HG03575 (cell line): ENCODE measurements around the gene RBMS3.

Source experiments
- ATAC-seq: cut with Tn5 transposase; IDR thresholded peaks from one replicate; pipeline ENCODE4 v1.9.1; 2021; ENCODE audit not compliant: unreplicated experiment, insufficient number of reproducible peaks, low FRiP score; ENCODE audit errors: extremely low read depth

Gene RBMS3

DNA sequence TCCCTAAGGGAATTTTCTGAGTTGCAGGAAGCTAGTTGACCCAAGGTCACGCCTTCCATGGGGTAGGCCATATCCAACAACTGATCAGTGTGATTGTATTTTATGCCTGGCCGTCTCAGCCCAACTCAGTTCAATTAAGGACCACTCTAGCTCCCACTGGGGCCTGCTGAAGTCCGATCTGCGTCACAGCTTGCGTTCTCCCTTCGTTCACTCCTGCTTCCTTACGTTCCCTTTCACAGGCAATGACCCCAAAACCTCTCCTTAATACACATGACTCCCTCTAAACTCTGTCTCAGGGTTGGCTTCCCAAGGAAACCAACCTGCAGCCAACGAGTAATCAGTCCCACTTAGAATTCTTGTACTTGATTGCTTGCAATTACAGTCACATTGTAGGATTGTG, 428.0 kb downstream of the RBMS3 start:
- no peak for ATAC-seq

GRCh38 chr3:29711255-29711771, 430.4 kb downstream of the RBMS3 start:
- ATAC-seq = no peak

- no peak for ATAC-seq
Measured at GRCh38 chr3:29716213-29716612, 435.3 kb downstream of the RBMS3 start.

DNA sequence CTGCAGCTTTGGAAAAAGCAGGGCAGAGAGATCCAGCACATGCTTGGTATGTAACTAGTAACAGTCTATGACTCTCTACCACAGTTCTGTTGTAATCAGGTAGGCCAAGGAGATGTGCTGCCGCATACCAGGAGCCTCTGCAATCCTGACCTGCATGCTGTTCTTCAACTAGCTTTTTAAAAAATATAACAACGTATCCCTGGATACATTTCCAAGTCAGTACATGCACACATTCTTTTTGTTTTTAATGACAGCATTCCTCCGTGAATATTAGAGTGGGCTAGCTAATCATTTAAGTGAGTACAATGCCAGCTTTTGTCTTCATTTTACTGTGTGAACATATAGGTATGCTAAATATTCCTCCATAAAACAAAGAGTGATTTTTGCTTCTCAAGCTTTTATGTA, 437.8 kb downstream of the RBMS3 start:
- no peak for ATAC-seq

GRCh38 chr3:29720665-29721064, 439.8 kb downstream of the RBMS3 start:
- ATAC-seq = no peak

DNA sequence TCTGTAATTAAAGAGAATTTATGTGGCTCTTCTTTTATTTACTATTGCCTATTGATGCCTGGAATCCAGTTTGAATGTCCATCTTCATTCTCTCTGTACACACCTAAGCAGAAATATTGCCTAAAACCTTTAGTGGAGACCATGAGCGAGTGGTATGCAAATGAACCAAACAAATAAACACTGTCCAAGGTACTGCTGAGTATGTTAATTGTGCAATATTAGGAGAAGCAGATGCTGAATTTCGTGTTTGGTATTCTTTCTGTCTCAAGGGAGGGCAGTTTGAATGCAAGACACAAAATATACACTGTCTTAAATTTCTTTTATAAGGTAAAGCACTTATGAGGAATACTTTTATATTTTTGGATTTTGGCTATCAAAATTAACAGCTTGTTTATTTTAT, 440.9 kb downstream of the RBMS3 start:
- no peak for ATAC-seq

DNA sequence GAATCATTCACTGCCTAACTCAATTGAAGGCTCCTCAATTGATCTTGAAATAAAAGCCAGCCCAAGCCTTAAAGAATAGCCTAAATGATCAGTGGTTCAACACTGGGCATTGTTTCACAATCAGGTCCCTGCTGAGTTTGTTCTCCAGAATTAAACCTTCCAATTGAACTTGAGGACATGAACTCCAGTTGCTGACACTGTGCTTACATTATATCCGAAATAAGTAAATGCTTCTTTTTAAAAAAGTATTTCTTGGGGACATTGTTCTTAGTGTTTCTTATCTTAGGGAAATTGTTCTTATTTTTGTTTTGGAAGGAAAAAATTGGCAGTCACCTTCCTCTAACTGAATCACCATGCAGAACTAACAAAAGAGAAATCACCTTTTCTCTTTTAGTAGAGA, 450.2 kb downstream of the RBMS3 start:
- ATAC-seq = no peak

DNA sequence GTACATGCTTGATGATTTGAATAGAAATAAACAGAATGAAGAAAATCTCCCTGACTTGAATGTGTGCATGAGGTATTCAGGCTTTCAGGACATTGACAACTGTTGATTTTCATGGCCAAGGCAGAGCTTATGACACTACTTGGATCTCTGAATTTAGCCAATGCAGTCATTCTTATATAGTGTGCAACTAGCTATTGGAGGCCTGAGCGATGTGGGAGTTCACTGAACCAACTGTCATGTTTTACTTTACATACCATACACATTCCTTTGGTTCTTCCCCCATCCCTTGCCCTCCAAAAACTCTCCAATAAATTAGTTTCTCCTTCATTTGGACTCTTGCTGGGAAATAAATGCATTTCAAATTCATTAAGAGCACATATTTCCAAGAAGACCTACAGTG, 460.4 kb downstream of the RBMS3 start:
- ATAC-seq = no peak

GRCh38 chr3:29745232-29745870, 464.5 kb downstream of the RBMS3 start:
- ATAC-seq = no peak

DNA sequence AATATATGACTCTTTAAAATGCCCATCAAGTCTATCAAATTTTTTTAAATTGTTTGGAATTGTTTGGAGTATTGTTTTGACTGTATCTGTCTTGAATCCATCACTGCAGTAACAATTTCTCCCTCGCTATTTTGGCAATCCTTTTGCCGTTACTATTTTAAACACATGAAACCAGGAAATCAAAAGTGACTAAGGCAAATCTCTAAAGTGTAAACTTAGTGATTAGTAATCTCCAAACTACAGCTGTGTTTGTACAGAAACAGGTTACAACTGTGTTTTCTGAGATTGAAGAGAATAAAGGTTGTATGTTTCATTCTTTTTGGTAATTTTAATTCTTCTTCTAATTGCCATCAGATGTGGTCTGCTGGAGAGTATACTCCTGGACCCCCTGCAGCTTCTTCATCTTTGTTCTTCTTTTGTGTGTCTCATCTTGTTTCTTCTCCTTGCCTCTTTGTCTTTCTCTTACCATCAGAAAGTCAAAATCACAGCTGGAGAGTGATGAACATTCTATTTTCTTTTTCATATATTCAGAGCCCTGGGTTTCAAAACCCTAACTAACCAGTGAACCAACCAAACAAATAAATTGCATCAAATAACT, 465.4 kb downstream of the RBMS3 start:
- no peak for ATAC-seq

GRCh38 chr3:29747991-29748390, 467.1 kb downstream of the RBMS3 start:
- no peak for ATAC-seq

DNA sequence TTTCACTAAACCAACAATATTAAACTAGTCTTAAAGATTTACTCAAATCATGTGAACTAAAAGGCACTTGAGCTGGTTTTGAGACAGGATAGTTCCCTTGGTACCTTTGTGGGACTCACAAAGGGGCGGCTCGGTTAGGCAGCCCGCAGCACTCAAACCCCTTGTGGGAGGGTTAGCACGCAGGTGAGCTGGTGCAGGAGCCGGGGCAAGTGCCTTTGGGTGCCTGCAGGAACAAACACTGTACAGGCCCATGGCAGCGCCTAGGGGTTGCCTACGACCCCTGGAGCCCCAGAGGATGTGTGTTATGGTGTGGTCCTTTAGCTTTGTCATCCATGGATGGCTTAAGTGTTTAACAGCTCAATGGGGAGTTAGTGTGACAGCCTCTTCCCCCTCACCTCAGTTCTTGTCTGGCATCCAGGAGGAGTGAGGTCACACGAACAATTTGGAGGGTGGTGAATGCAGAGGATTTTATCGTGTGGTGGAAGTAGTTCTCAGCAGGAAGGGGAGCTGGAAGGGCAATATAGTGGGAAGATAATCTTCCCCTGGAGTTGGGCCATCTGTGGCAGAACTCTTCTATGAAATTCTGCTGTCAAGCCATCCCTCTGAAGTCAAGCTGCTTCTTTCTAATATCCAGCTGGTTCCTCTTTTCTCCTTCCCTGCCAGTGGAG, 470.9 kb downstream of the RBMS3 start:
- ATAC-seq = no peak

DNA sequence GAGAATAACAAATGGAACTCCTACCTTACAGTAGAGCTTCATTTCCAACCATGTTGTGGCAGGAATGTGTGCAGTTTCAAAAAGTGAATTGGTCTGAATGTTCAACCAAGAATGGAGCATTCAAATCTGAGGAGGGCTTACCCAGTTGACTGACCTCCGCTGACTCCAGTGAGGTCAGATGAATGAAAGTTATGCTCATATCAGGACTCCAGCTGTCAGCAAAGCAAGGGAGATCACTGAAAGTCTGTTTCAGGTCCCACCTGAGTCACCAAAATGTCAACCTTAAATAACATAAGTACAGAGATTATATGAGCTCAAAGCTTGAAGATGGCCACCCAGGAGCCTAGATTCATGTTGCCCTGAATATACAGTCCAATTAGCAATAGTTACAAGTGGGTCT, 473.5 kb downstream of the RBMS3 start:
- ATAC-seq = no peak

GRCh38 chr3:29755416-29755815, 474.5 kb downstream of the RBMS3 start:
- no peak for ATAC-seq

- no peak for ATAC-seq
Measured at GRCh38 chr3:29757054-29757777, 476.3 kb downstream of the RBMS3 start.

GRCh38 chr3:29758108-29758433, 477.2 kb downstream of the RBMS3 start:
- no peak for ATAC-seq

DNA sequence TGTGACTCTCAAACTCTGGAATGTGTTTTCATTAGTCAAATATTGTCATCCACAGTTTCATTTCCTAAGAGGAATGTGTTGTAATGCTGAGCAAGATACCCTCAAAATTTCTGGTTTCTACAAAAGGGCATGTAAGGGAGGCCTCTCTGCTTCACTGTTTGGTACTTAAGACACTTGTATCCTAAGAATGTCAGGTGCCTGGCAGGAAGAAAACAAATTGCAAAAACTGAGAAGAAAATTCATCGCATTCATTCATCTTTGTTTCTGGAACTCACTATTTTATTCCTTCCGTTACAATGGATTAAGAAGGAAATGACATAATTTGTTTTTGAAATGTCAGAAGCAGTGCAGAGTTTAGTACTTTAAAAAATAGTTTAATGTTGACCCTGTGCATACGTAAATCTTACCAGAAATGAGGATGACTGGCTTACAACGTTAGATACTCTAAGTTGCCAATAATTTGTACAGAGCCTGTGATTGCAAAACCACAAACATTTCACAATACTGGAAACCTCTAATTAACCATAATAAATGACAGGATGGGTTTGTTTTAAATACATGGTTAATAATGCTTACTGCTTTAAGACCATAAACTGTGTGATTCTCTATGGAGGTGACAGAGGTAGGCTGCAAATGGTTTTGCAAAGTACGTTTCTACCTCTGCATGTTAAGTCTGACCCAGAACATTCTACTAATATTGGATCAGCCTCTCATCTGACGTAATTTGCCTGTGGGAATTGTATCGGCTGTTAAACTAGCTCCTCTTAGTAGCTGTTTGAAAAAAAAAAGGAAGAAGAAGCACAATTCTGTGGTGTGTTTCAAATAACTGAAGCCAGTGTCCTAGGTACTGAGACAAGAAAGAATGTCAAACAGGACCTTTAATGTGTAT, 477.8 kb downstream of the RBMS3 start:
- ATAC-seq = no peak

GRCh38 chr3:29759411-29760225, 478.7 kb downstream of the RBMS3 start:
- no peak for ATAC-seq
